ENCODE data around the gene WDFY4. TPM values are rescaled to one million over a fixed set of nuclear protein-coding genes. Genes with fewer than 3 reads are reported as not detected.

The WDFY4 gene
- total and polyA plus RNA-seq, 8 donors = 0.15 to 8.0 (median 2.7) TPM

DNA sequence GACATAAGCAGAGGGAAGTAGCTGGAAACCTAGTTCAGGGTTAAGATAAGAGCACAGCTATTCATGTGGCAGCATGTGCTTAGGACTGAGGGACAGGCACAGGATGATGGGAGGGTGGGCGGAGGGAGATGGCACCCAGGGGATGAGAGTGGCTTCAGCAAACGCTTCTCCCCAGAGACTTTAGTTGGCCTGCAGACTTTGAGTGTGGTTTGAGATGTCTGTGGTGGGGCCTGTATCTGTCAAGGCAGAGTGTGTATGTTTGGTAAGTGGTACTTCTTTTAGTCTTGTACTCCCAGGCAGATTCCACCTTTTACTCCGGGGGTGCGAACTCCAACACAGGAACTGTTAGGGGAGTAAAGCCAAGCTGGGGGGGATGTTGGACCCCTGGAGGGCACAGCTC is 88.9 kb downstream of the WDFY4 start:
- H3K36me3 ChIP-seq = no peaks in the 10 kb centered on the region
- WGBS, 5 donors = 78 to 85% (median 79%) methylated on average over 4 of the region's 4 CpGs
- peaks cover 0 to 4% (median 0%) of the 10 kb centered on the region in 3 donors for H3K27me3 ChIP-seq
- DNase-seq = no peak
- intact Hi-C loops (cut with DNase I; ENCODE audit: low total_unique reads) = no loop called here
- H3K4me3 ChIP-seq = no peak overlapping the region
- no peak for TF ChIP-seq POLR2AphosphoS5 (IDR thresholded peaks at IDR 0.05)
- no peak for TF ChIP-seq EP300 (IDR thresholded peaks at IDR 0.05)
- TF ChIP-seq, protein P1, sequence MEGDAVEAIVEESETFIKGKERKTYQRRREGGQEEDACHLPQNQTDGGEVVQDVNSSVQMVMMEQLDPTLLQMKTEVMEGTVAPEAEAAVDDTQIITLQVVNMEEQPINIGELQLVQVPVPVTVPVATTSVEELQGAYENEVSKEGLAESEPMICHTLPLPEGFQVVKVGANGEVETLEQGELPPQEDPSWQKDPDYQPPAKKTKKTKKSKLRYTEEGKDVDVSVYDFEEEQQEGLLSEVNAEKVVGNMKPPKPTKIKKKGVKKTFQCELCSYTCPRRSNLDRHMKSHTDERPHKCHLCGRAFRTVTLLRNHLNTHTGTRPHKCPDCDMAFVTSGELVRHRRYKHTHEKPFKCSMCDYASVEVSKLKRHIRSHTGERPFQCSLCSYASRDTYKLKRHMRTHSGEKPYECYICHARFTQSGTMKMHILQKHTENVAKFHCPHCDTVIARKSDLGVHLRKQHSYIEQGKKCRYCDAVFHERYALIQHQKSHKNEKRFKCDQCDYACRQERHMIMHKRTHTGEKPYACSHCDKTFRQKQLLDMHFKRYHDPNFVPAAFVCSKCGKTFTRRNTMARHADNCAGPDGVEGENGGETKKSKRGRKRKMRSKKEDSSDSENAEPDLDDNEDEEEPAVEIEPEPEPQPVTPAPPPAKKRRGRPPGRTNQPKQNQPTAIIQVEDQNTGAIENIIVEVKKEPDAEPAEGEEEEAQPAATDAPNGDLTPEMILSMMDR (IDR thresholded peaks at IDR 0.05) = no peak
- no peak for TF ChIP-seq POLR2A (IDR thresholded peaks at IDR 0.05)
- no peak overlapping the region for H3K27ac ChIP-seq
- no peaks in the 10 kb centered on the region for H3K9me3 ChIP-seq
- H3K4me1 ChIP-seq = no peaks in the 10 kb centered on the region

DNA sequence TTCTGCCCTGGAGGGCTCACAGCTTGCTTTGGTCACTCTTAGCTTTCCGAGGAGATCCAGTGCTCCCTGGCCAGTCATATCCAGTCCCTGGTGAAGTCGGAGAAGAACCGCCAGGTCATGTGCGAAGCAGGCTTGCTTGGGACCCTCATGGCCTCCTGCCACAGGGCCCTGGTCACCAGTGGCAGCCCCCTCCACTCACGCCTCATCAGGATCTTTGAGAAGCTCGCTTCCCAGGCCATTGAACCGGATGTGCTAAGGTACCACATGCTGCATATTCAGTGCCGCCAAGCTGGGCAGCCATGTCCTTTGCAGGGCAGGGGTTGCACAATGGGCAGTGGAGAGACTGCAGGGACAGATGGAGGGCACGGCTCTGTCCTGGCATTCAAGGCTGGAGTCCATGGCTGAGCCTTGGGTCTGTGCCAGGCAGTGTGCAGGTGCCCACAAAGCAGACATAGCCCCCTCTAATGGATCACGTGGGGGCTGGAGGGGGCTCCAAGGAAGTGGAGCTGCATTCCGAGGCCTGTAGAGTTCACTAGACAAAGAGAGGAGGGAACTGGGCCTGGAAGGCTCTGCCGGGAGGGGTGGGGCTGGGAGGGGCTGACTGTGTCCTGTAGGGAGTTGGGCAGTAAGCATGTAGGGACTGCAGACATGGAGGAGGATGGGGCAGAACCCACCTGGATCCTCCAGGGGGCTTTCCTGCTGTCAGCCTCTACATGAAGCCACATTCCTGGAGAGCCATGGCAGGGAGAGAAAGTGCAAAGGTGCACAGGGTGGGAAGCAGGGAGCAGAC is 89.9 kb downstream of the WDFY4 start:
- H3K4me1 ChIP-seq = no peaks in the 10 kb centered on the region
- no peaks in the 10 kb centered on the region for H3K9me3 ChIP-seq
- no peak for DNase-seq
- peaks cover 0 to 4% (median 0%) of the 10 kb centered on the region in 3 donors for H3K27me3 ChIP-seq
- no peak overlapping the region for H3K27ac ChIP-seq
- 79 to 89% (median 83%) methylated on average over 10 to 12 of the region's 12 CpGs for WGBS, 5 donors
- no peaks in the 10 kb centered on the region for H3K36me3 ChIP-seq
- intact Hi-C loops (cut with DNase I; ENCODE audit: low total_unique reads) = no loop called here
- H3K4me3 ChIP-seq = no peak overlapping the region
- TF ChIP-seq POLR2AphosphoS5 (IDR thresholded peaks at IDR 0.05) (no peak), POLR2A (IDR thresholded peaks at IDR 0.05) (no peak), EP300 (IDR thresholded peaks at IDR 0.05) (no peak)
- TF ChIP-seq, protein P1 (IDR thresholded peaks at IDR 0.05) = no peak

DNA sequence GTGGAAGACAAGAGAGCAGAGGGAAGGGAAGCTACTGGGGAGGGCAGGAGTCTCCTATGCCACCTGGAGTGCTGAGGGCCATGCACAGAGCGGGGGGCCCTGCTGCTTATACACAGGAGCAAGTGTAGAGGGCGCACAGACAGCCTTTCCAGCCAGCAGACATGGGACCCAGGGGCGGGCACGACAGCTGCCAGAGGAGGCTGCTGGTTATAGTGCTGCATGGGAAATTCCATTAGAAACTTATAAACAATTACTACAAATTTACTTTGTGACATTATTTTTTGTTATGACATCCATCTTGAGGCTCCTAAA is 90.5 kb downstream of the WDFY4 start:
- Histone ChIP-seq H3K36me3 (no peaks in the 10 kb centered on the region), H3K27ac (no peak overlapping the region), H3K4me3 (no peak overlapping the region), H3K27me3 (peaks cover 0 to 4% (median 0%) of the 10 kb centered on the region in 3 donors), H3K4me1 (no peaks in the 10 kb centered on the region), H3K9me3 (no peaks in the 10 kb centered on the region)
- DNase-seq = no peak
- no peak for TF ChIP-seq POLR2AphosphoS5 (IDR thresholded peaks at IDR 0.05)
- TF ChIP-seq, protein P1 (IDR thresholded peaks at IDR 0.05) = no peak
- no peak for TF ChIP-seq EP300 (IDR thresholded peaks at IDR 0.05)
- no peak for TF ChIP-seq POLR2A (IDR thresholded peaks at IDR 0.05)
- intact Hi-C loops (cut with DNase I; ENCODE audit: low total_unique reads) = no loop called here
- WGBS, 5 donors = 81 to 96% (median 87%) methylated on average over 4 of the region's 4 CpGs

DNA sequence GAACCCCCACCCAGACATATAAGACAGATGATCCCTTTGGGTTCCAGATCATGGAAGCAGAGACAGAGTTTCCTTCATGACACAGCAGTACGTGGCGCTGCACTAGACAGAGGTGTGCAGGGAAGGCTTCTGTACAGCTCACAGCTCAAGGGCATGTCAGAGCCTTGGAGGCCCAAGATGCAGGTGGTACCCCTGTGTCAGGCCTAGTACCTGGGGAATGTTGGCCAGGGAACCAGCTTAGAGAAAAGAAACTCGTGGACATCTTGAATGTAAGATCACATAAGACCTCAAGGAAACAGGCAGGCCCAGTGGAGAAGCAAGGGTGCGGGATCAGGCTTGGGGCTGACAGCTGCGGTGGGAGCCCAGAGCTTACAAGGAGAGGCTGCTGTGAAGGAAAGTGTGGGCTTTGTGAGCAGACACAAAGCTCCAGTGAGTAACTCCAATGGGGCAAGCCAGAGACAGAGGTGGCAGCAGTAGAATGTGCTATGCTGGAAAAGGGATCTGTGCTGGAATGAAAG is 91.4 kb downstream of the WDFY4 start:
- Histone ChIP-seq H3K36me3 (no peaks in the 10 kb centered on the region), H3K9me3 (no peaks in the 10 kb centered on the region), H3K27ac (no peak overlapping the region), H3K4me3 (no peak overlapping the region), H3K4me1 (no peaks in the 10 kb centered on the region), H3K27me3 (peaks cover 0 to 4% (median 0%) of the 10 kb centered on the region in 3 donors)
- no peak for DNase-seq
- WGBS, 5 donors = 82 to 86% (median 85%) methylated on average over 5 of the region's 5 CpGs
- intact Hi-C loops (cut with DNase I; ENCODE audit: low total_unique reads) = no loop called here
- TF ChIP-seq, protein P1 (IDR thresholded peaks at IDR 0.05) = no peak
- TF ChIP-seq EP300 (IDR thresholded peaks at IDR 0.05) (no peak), POLR2AphosphoS5 (IDR thresholded peaks at IDR 0.05) (no peak), POLR2A (IDR thresholded peaks at IDR 0.05) (no peak)
